Measurements from ENCODE around the gene COL5A1.

The COL5A1 gene

DNA sequence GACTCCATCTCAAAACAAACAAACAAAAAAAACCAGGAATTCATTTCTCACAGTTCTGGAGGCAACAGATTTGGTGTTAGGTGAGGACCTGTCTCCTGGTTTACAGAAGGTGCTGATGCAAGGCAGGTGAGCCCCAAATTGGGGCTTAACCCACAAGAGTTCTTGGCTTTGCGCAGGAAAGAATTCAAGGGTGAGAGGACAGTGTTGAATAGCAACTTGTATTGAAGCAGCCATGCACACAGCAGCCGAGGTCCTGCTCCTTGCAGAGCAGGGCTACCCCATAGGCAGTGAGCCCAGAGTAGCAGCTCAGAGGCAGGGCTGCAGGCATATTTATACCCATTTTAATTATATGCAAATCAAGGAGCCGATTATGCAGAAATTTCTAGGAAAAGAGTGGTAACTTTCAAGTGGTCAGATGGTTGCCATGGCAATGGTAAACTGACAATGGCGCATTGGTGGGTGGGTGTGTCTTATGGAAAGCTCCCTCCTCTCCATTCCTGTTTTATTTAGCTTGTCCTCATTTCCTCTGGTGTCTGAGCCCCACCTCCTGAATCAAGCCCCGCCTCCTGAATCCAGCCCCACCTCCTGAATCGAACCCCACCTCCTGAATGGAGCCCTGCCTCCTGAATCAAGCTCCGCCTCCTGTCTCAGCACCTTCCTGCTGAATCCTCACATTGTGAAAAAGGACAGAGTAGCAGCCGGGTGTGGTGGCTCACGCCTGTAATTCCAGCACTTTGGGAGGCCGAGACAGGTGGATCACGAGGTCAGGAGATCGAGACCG is 34.5 kb upstream of the COL5A1 start:
- no peaks in the 10 kb centered on the region for H3K36me3 ChIP-seq
- peaks cover 13% of the 10 kb centered on the region; the same call in 1 of the 2 replicates for H3K4me1 ChIP-seq
- H3K27me3 ChIP-seq: no peaks in the 10 kb centered on the region
- no peak overlapping the region for H3K9ac ChIP-seq
- no peaks in the 10 kb centered on the region for H4K20me1 ChIP-seq
- H3K4me3 ChIP-seq: no peak overlapping the region
- TF ChIP-seq Cebpa-rat (IDR thresholded peaks at IDR 0.05): no peak
- no peak overlapping the region for H3K27ac ChIP-seq
- H3K9me3 ChIP-seq: 0 out of 2 replicates have a peak, but pooled peaks cover 9% of the 10 kb centered on the region
- H3K4me2 ChIP-seq: no peak overlapping the region

DNA sequence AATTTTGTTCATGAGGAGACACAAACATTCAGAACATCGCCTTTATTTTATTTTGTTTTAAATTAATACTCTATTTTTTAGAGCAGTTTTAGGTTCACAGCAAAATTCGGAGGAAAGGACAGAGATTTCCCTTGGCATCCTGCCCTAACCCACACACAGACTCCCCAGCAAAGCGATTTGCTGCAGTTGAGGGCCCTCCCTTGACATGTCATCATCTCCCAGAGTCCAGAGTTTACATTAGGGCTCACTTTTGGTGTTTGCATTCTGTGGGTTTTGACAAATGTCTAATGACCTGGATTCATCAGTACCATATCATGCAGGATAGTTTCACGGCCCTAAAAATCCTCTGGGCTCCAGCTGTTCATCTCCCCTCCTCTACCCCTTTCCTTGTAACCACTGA is 33.6 kb upstream of the COL5A1 start:
- Histone ChIP-seq H3K9me3 (peaks cover 16% of the 10 kb centered on the region; the same call in 1 of the 2 replicates), H3K27me3 (no peaks in the 10 kb centered on the region), H3K4me1 (peaks cover 13% of the 10 kb centered on the region; the same call in 1 of the 2 replicates), H4K20me1 (no peaks in the 10 kb centered on the region), H3K36me3 (no peaks in the 10 kb centered on the region), H3K27ac (no peak overlapping the region), H3K9ac (no peak overlapping the region), H3K4me2 (no peak overlapping the region), H3K4me3 (no peak overlapping the region)
- no peak for TF ChIP-seq Cebpa-rat (IDR thresholded peaks at IDR 0.05)

DNA sequence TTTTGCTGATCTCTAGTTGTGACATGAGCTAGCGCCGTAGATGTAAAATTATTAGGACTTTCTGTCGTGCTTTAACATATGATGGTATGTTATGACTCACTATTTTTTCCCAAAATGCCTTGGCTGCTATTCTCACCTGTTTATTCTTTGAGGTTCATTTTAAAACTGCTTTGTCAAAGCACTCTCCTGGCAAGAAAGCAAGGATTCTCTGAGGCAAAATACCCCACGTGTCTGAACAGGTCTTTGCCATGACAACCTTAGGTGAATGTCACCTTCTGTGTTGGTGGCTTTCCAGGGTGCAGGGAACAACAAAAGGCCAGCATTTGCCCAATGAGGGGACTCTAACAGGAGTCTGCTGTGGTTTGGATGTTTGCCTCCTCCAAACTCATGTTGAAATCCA is 30.6 kb upstream of the COL5A1 start:
- Histone ChIP-seq H3K27me3 (no peaks in the 10 kb centered on the region), H3K4me2 (no peak overlapping the region), H3K4me3 (no peak overlapping the region), H3K9ac (no peak overlapping the region), H3K9me3 (peaks cover 22% of the 10 kb centered on the region; the same call in 1 of the 2 replicates), H3K36me3 (no peaks in the 10 kb centered on the region), H3K4me1 (peaks cover 13% of the 10 kb centered on the region; the same call in 1 of the 2 replicates), H4K20me1 (no peaks in the 10 kb centered on the region), H3K27ac (no peak overlapping the region)
- TF ChIP-seq Cebpa-rat (IDR thresholded peaks at IDR 0.05): no peak

GRCh38 chr9:134612309-134612708 is 29.3 kb upstream of the COL5A1 start:
- Histone ChIP-seq H4K20me1 (no peaks in the 10 kb centered on the region), H3K4me3 (no peak overlapping the region), H3K36me3 (no peaks in the 10 kb centered on the region), H3K27ac (no peak overlapping the region), H3K9ac (no peak overlapping the region), H3K4me2 (no peak overlapping the region), H3K9me3 (peaks cover 22% of the 10 kb centered on the region; the same call in 1 of the 2 replicates), H3K4me1 (peaks cover 9% of the 10 kb centered on the region; the same call in 1 of the 2 replicates), H3K27me3 (no peaks in the 10 kb centered on the region)
- TF ChIP-seq Cebpa-rat (IDR thresholded peaks at IDR 0.05): no peak

GRCh38 chr9:134612715-134613114 is 28.9 kb upstream of the COL5A1 start:
- Histone ChIP-seq H4K20me1 (no peaks in the 10 kb centered on the region), H3K9me3 (peaks cover 22% of the 10 kb centered on the region; the same call in 1 of the 2 replicates), H3K4me2 (no peak overlapping the region), H3K27ac (no peak overlapping the region), H3K27me3 (no peaks in the 10 kb centered on the region), H3K4me3 (no peak overlapping the region), H3K36me3 (no peaks in the 10 kb centered on the region), H3K9ac (no peak overlapping the region), H3K4me1 (peaks cover 7% of the 10 kb centered on the region; the same call in 1 of the 2 replicates)
- no peak for TF ChIP-seq Cebpa-rat (IDR thresholded peaks at IDR 0.05)

- Histone ChIP-seq H3K9me3 (peaks cover 22% of the 10 kb centered on the region; the same call in 1 of the 2 replicates), H3K4me3 (no peak overlapping the region), H3K27ac (no peak overlapping the region), H3K36me3 (no peaks in the 10 kb centered on the region), H3K4me1 (peaks cover 18% of the 10 kb centered on the region), H3K4me2 (no peak overlapping the region), H3K27me3 (no peaks in the 10 kb centered on the region), H3K9ac (no peak overlapping the region), H4K20me1 (no peaks in the 10 kb centered on the region)
- no peak for TF ChIP-seq Cebpa-rat (IDR thresholded peaks at IDR 0.05)
Observed at GRCh38 chr9:134614256-134614655, 27.3 kb upstream of the COL5A1 start.

GRCh38 chr9:134616341-134616740 is 25.3 kb upstream of the COL5A1 start:
- Histone ChIP-seq H3K9ac (no peak overlapping the region), H3K36me3 (no peaks in the 10 kb centered on the region), H3K4me3 (no peak overlapping the region), H3K4me2 (no peak overlapping the region), H3K9me3 (peaks cover 21% of the 10 kb centered on the region; the same call in 1 of the 2 replicates), H3K27ac (no peak overlapping the region), H3K27me3 (no peaks in the 10 kb centered on the region), H4K20me1 (no peaks in the 10 kb centered on the region), H3K4me1 (peaks cover 39% of the 10 kb centered on the region)
- no peak for TF ChIP-seq Cebpa-rat (IDR thresholded peaks at IDR 0.05)

GRCh38 chr9:134617246-134617645 is 24.4 kb upstream of the COL5A1 start:
- Histone ChIP-seq H3K27me3 (no peaks in the 10 kb centered on the region), H3K4me1 (peaks cover 45% of the 10 kb centered on the region), H3K4me3 (no peak overlapping the region), H3K27ac (no peak overlapping the region), H3K36me3 (no peaks in the 10 kb centered on the region), H3K9ac (no peak overlapping the region), H4K20me1 (no peaks in the 10 kb centered on the region), H3K4me2 (no peak overlapping the region), H3K9me3 (peaks cover 13% of the 10 kb centered on the region; the same call in 1 of the 2 replicates)
- no peak for TF ChIP-seq Cebpa-rat (IDR thresholded peaks at IDR 0.05)

GRCh38 chr9:134617836-134618162 is 23.8 kb upstream of the COL5A1 start:
- Histone ChIP-seq H3K9me3 (peaks cover 8% of the 10 kb centered on the region; the same call in 1 of the 2 replicates), H3K36me3 (no peaks in the 10 kb centered on the region), H3K4me1 (peaks cover 45% of the 10 kb centered on the region), H3K4me3 (no peak overlapping the region), H3K9ac (no peak overlapping the region), H3K4me2 (0 out of 2 replicates have a peak overlapping the region, but pooled peaks have one; percentile 85), H3K27me3 (no peaks in the 10 kb centered on the region), H3K27ac (no peak overlapping the region), H4K20me1 (no peaks in the 10 kb centered on the region)
- TF ChIP-seq Cebpa-rat (IDR thresholded peaks at IDR 0.05): no peak

- no peak for TF ChIP-seq Cebpa-rat (IDR thresholded peaks at IDR 0.05)
- H3K9ac ChIP-seq: no peak overlapping the region
- H3K27me3 ChIP-seq: no peaks in the 10 kb centered on the region
Observed at GRCh38 chr9:134618163-134618832, 23.3 kb upstream of the COL5A1 start.

More at GRCh38 chr9:134618163-134618832, 23.3 kb upstream of the COL5A1 start:
- peaks cover 45% of the 10 kb centered on the region for H3K4me1 ChIP-seq
- H3K9me3 ChIP-seq: 0 out of 2 replicates have a peak, but pooled peaks cover 4% of the 10 kb centered on the region
- peak overlapping the region; percentile 79; the same call in 1 of the 2 replicates for H3K27ac ChIP-seq
- no peaks in the 10 kb centered on the region for H4K20me1 ChIP-seq
- H3K4me3 ChIP-seq: no peak overlapping the region
- H3K4me2 ChIP-seq: peak overlapping the region; percentile 85
- H3K36me3 ChIP-seq: no peaks in the 10 kb centered on the region
